Mononuclear cell (primary cell): ENCODE results near the gene TEX26. TPM values are rescaled to one million over a fixed set of nuclear protein-coding genes. Genes with fewer than 3 reads are reported as not detected.

Experiments used
- total RNA-seq: library from RNA; depleted of rRNA; stranded (reverse); fragments of >200 nt; gene quantifications from one replicate; pipeline ENCODE4 v1.2.3, GENCODE V29; 2012

The TEX26 gene
- total RNA-seq, 1 donor, result not detected

Other genes with a start within 250 kb of the TEX26 start
- 48.2 TPM for gene ALOX5AP, start 197.1 kb upstream of the TEX26 start, total RNA-seq
- not detected for gene MEDAG, start 26.4 kb upstream of the TEX26 start, total RNA-seq
- gene HSPH1, start 229.2 kb downstream of the TEX26 start, total RNA-seq, result 60.7 TPM